Measurements from ENCODE around the gene EDN2.

GRCh38 chr1:41494351-41495209, 10.1 kb upstream of the EDN2 start:
- TF ChIP-seq, protein P1, sequence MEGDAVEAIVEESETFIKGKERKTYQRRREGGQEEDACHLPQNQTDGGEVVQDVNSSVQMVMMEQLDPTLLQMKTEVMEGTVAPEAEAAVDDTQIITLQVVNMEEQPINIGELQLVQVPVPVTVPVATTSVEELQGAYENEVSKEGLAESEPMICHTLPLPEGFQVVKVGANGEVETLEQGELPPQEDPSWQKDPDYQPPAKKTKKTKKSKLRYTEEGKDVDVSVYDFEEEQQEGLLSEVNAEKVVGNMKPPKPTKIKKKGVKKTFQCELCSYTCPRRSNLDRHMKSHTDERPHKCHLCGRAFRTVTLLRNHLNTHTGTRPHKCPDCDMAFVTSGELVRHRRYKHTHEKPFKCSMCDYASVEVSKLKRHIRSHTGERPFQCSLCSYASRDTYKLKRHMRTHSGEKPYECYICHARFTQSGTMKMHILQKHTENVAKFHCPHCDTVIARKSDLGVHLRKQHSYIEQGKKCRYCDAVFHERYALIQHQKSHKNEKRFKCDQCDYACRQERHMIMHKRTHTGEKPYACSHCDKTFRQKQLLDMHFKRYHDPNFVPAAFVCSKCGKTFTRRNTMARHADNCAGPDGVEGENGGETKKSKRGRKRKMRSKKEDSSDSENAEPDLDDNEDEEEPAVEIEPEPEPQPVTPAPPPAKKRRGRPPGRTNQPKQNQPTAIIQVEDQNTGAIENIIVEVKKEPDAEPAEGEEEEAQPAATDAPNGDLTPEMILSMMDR (IDR thresholded peaks at IDR 0.05; ENCODE audit: insufficient read depth, low read length, poor library complexity, severe bottlenecking) = no peak
- TF ChIP-seq EZH2phosphoT487 (conservative IDR thresholded peaks at IDR 0.05; ENCODE audit: low read length) = no peak
